ENCODE measurements around the gene IGFBP6.
"Not testable (repeated sequence)": the region's sequence is repeated elsewhere in the genome, so short reads cannot be mapped to it uniquely, and the experiment has no call there.

IGFBP6 gene

DNA sequence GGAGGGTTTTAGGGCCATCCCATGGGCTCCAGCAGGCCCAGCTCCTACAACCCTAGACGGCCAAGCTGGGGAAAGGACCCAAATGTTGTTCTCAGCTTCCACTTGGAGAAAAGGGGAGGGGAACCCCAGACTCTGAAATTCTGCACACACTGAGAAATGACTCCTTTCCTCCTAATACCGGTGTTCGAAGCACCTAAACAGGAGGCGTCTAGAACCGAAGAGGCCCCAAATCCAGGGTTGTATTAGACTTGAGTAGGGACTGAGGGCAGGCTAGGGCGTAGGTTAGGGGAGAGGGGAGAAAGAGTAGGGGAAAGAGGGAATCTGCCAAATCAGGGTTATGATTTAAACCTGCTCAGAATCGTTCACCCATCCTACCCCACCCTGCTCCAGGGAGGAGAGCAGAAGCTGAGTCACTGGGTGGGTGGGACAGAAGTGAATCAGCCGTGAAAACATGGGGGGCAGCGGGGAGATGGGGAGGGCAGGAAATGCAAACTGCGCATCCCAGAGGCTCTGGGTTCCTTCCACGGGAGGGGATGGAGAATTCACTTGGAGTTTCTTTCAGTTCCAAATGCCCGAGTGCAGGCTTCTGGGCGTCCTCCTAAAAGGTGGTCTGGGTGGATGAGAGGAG, 1.0 kb downstream of the IGFBP6 start:
- DNase-seq: peak in 1 of 2 donors; percentile 21

DNA sequence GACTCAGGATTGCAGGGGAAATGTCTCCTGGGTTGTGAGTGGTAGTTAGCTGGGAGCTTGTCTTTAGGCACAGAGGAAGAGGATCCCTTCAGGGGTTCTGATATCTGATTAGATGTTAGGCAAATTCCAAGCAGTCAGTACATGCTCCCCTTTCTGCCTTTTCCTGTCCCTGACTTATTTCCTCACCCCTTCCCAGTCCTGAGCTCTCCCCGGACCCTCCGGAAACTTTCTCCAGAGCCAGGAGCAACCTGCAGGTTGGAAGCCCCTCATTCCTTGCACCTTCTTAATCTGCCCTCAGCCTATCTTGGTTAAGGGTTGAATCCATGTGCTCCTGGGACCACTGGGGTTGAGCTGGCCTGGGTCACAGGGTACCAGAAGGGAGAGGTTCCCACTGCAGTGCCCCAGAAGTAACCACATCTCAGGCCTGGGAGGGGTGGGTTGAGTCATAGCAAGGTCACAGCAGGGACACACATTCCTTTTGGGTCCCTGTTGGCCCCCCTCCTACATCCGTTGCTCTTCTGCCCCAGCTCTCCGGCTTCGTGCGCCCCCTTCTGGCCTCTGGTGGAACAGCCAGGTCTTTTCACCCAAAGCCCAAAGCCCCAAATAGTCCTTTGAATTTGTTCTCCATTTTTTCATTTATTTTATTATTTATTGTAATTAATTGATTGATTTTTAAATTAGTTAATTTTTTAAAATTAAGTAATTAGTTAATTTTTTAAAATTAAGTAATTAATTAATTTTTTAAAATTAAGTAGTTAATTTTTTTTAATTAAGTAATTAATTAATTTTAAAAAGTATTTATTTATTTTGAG, 1.8 kb downstream of the IGFBP6 start:
- peak; percentile 79 to 87 for DNase-seq

- no peak for DNase-seq
Measured at GRCh38 chr12:53100466-53101151, 3.1 kb downstream of the IGFBP6 start.

GRCh38 chr12:53101266-53101665, 3.8 kb downstream of the IGFBP6 start:
- DNase-seq: no peak

- DNase-seq: no peak
Measured at GRCh38 chr12:53101931-53102781, 4.7 kb downstream of the IGFBP6 start.

- DNase-seq: peak; percentile 24 to 37
Measured at GRCh38 chr12:53102883-53103807, 5.7 kb downstream of the IGFBP6 start, which contains the start of gene SOAT2. Gene SOAT2 (plus strand): TSS chr12:53103486. CDS start chr12:53103578, 92 bp downstream.

- DNase-seq: no peak
Measured at GRCh38 chr12:53103860-53104305, 6.4 kb downstream of the IGFBP6 start.

DNA sequence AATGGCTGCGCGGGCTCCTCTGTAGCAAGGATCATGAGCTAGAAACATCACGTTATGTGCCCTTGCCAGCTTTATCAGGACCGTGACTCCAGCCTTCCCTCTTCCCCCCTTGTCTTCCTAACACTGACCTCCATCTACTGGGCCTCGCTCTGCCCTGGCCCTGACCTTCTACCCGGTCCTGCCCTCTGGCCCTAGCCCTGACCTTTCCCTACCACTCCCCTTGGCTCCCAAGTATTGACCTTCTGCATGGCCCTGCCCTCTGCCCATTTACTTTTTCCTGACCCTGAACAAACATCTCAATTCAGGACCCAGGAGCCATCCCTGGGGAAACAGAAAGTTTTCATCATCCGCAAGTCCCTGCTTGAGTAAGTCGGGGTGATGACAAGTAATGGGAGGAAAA, 7.8 kb downstream of the IGFBP6 start:
- DNase-seq: no peak

- DNase-seq: no peak
Measured at GRCh38 chr12:53105712-53106439, 8.4 kb downstream of the IGFBP6 start.

GRCh38 chr12:53107122-53107521, 9.7 kb downstream of the IGFBP6 start:
- no peak for DNase-seq

DNA sequence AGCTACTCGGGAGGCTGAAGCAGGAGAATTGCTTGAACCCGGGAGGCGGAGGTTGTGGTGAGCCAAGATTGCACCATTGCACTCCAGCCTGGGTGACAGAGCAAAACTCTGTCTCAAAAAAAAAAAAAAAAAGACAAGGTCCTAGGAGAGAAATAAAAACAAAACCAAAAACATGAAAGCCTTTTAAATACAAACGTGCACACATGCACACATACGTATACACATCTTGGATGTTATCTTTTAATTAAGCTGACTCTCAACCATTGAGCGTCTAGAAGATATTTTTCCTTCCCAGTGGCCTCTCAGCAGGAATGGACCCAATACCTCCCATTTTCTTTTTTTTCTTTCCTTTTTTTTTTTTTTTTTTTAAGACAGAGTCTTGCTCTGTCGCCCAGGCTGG, 15.0 kb downstream of the IGFBP6 start:
- DNase-seq: not testable (repeated sequence)

GRCh38 chr12:53113136-53113705, 15.8 kb downstream of the IGFBP6 start:
- no peak for DNase-seq

- DNase-seq: no peak
Measured at GRCh38 chr12:53113951-53114350, 16.5 kb downstream of the IGFBP6 start.

DNA sequence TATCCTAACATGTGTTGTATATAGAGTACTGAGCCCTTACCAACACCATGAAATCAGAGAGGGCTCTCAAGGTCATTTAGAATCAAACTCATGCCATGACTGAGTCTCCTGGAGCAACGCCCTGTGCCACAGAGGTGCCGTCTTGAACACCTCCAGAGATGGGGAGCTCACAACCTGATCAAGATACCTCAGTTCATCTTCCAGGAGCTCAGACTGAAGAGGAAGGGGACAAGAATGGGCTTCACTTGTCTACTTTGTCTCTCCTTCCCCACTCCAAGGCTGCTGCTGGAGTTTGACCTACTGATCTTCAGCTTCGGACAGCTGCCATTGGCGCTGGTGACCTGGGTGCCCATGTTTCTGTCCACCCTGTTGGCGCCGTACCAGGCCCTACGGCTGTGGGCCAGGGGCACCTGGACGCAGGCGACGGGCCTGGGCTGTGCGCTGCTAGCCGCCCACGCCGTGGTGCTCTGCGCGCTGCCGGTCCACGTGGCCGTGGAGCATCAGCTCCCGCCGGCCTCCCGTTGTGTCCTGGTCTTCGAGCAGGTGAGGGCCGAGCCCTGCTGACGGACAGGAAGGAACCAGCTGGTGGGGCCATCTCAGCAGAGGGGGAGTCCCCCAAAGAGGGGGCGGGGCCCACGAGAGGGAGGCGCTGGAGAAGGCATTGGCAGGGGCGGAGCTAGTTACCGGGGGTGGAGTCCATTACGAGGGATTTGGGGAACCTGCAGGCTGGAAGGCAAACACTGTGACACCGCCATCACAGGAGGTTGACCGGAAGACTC, 17.8 kb downstream of the IGFBP6 start:
- no peak for DNase-seq

DNA sequence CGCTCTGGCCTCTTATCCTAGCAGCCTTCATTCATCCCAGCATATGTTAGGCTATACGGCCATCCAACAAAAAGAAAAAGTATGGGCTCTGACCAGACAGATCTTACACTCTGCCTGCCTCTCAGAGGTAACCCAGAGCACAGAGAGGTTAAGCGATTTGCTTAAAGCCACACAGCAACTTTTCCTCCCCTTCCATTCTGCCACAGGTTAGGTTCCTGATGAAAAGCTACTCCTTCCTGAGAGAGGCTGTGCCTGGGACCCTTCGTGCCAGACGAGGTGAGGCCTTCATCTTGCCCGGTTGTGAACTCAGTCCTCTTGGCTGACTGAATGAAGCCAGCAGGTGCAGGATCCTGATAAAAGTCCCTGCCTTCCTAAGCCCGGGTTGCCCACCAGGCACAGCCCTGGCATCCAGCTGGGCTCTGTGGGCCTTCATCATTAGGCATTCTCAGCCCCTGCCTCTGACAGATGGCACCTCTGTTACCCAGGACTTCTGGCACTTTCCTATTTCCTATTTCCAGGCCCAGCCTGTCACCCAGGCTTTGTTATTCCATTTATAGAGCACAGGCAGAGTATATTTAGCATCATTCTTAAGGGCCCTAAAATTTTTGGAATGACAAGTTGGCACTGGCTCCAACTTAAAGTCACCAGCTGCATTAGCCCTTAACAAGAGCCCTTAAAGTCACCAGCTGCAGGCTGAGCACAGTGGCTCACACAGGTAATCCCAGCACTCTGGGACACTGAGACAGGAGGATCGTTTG, 18.6 kb downstream of the IGFBP6 start:
- DNase-seq: no peak

DNA sequence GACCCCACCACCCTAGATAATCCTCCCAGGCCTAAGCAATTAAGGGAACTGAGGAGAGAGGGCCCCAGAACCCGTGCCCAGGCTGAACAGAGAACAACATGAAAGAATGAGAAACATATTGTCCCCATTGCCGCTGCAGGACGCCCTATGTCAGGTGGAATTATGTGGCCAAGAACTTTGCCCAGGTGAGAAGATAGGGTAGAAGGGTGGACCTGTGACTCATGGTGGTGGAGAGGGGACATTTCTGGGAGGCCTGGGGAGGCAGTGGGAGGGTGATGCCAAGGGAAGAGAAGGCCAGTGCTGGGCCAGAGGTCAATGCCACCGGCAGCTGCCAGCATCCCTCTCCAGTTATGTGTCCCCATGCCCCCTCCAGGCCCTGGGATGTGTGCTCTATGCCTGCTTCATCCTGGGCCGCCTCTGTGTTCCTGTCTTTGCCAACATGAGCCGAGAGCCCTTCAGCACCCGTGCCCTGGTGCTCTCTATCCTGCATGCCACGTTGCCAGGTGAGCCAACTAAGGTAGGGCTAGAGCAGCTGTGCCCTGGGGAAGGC, 21.4 kb downstream of the IGFBP6 start:
- no peak for DNase-seq

GRCh38 chr12:53120685-53121525, 23.4 kb downstream of the IGFBP6 start:
- no peak for DNase-seq

All from activated CD4-positive, alpha-beta T cell treated with anti-CD3 and anti-CD28 coated beads for 4 hours (primary cell).